Endodermal cell (in vitro differentiated cells): Measurements from ENCODE around the gene IL31RA. TPM values are rescaled to one million over a fixed set of nuclear protein-coding genes. Genes with fewer than 3 reads are reported as not detected.

ENCODE experiments used
- DNase-seq: peaks from one replicate; pipeline ENCODE4 v3.0.0-alpha.2; 2017
- H3K27ac ChIP-seq: 2 replicates; pipeline ENCODE4 v1.5.1; 2013; ENCODE audit warnings: mild to moderate bottlenecking, low read depth, low read length, moderate library complexity
- H3K27me3 ChIP-seq: 2 replicates; pipeline ENCODE4 v1.6.1; 2013; ENCODE audit warnings: mild to moderate bottlenecking, low read length, moderate library complexity; ENCODE audit not compliant: insufficient read depth, control insufficient read depth, poor library complexity, severe bottlenecking
- H3K36me3 ChIP-seq: 2 replicates; pipeline ENCODE4 v1.7.0; 2013; ENCODE audit warnings: mild to moderate bottlenecking, low read length, moderate library complexity; ENCODE audit not compliant: control insufficient read depth, insufficient read depth
- H3K4me1 ChIP-seq: one replicate; pipeline ENCODE4 v1.7.0; 2013; ENCODE audit warnings: low read length; ENCODE audit not compliant: control insufficient read depth, insufficient read depth
- H3K4me3 ChIP-seq: 2 replicates; pipeline ENCODE4 v1.5.1; 2013; ENCODE audit warnings: mild to moderate bottlenecking, low read length, moderate library complexity
- H3K9ac ChIP-seq: 2 replicates; pipeline ENCODE4 v1.6.1; 2013; ENCODE audit warnings: mild to moderate bottlenecking, low read length, moderate library complexity; ENCODE audit not compliant: poor library complexity, severe bottlenecking; ENCODE audit errors: extremely low read depth
- H3K9me3 ChIP-seq: 2 replicates; pipeline ENCODE4 v1.6.1; 2013; ENCODE audit warnings: mild to moderate bottlenecking, low read length, moderate library complexity; ENCODE audit not compliant: control insufficient read depth
- H3K27ac Mint-ChIP-seq: 2 replicates; pipeline ENCODE4 v1.8.0; 2020; ENCODE audit warnings: mixed read lengths
- H3K27me3 Mint-ChIP-seq: 2 replicates; pipeline ENCODE4 v1.8.0; 2021; ENCODE audit warnings: mild to moderate bottlenecking, mixed read lengths; ENCODE audit not compliant: insufficient read depth
- H3K36me3 Mint-ChIP-seq: 2 replicates; pipeline ENCODE4 v1.8.0; 2020; ENCODE audit warnings: low read depth, mixed read lengths
- H3K4me1 Mint-ChIP-seq: 2 replicates; pipeline ENCODE4 v1.8.0; 2020; ENCODE audit warnings: mixed read lengths
- H3K4me3 Mint-ChIP-seq: 2 replicates; pipeline ENCODE4 v1.8.0; 2020; ENCODE audit warnings: mild to moderate bottlenecking, moderate library complexity, mixed read lengths
- H3K9me3 Mint-ChIP-seq: 2 replicates; pipeline ENCODE4 v1.8.0; 2020; ENCODE audit warnings: mild to moderate bottlenecking, mixed read lengths
- WGBS, 2 experiments: methylation state at CpG; one replicate each; pipeline versions ENCODE4 v1.1.5 to v1.1.7; 2013; ENCODE audit warnings: missing lambda C conversion rate in 2 of 2, mixed read lengths in 1 of 2; ENCODE audit not compliant: insufficient coverage in 1 of 2, insufficient read length in 1 of 2; 5-methylcytosine and 5-hydroxymethylcytosine counted together
- total RNA-seq, 2 donors: library from RNA; stranded (reverse); fragmentation: NEBNext Ultra II Directional in 1 of 2; extraction: Animal tissue kit (Norgen Biotek cat#: 25700) in 1 of 2; gene quantifications; 2 replicates in 1 of 2; 3 replicates in 1 of 2; pipeline ENCODE4 v1.2.1, GENCODE V29; 2021
- TF ChIP-seq, protein P1 (sequence below): fragments of 200-600 bp; sonication (generic); conservative IDR thresholded peaks from 2 replicates; pipeline ENCODE4 v1.5.0; 2021; ENCODE audit warnings: antibody characterized with exemption, mild to moderate bottlenecking

IL31RA gene
- total RNA-seq, 2 donors from 2014 or later, result not detected

- Mint-ChIP-seq H3K9me3 (no peaks in the 10 kb centered on the region), H3K4me3 (no peak overlapping the region), H3K4me1 (no peaks in the 10 kb centered on the region), H3K36me3 (no peaks in the 10 kb centered on the region), H3K27me3 (peaks cover 36% of the 10 kb centered on the region), H3K27ac (no peak overlapping the region)
- H3K9ac ChIP-seq, result no peak overlapping the region
- no peak overlapping the region for H3K4me3 ChIP-seq
- no peaks in the 10 kb centered on the region for H3K4me1 ChIP-seq
- H3K27ac ChIP-seq, result no peak overlapping the region
- no peak for DNase-seq
- TF ChIP-seq, protein P1, sequence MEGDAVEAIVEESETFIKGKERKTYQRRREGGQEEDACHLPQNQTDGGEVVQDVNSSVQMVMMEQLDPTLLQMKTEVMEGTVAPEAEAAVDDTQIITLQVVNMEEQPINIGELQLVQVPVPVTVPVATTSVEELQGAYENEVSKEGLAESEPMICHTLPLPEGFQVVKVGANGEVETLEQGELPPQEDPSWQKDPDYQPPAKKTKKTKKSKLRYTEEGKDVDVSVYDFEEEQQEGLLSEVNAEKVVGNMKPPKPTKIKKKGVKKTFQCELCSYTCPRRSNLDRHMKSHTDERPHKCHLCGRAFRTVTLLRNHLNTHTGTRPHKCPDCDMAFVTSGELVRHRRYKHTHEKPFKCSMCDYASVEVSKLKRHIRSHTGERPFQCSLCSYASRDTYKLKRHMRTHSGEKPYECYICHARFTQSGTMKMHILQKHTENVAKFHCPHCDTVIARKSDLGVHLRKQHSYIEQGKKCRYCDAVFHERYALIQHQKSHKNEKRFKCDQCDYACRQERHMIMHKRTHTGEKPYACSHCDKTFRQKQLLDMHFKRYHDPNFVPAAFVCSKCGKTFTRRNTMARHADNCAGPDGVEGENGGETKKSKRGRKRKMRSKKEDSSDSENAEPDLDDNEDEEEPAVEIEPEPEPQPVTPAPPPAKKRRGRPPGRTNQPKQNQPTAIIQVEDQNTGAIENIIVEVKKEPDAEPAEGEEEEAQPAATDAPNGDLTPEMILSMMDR, result no peak
- H3K36me3 ChIP-seq, result no peaks in the 10 kb centered on the region
- WGBS, 2 experiments, result 100% methylated on average over 1 of the region's 1 CpG; no CpG with 5 or more reads in 1 of the 2 experiments
- no peaks in the 10 kb centered on the region for H3K9me3 ChIP-seq
- peaks cover 32% of the 10 kb centered on the region for H3K27me3 ChIP-seq
Measured at GRCh38 chr5:55823151-55823796, 27.9 kb upstream of the IL31RA start.

GRCh38 chr5:55829956-55830355 is 21.2 kb upstream of the IL31RA start:
- TF ChIP-seq, protein P1, result no peak
- no peak overlapping the region for H3K27ac ChIP-seq
- Mint-ChIP-seq H3K36me3 (no peaks in the 10 kb centered on the region), H3K27ac (no peak overlapping the region), H3K9me3 (peaks cover 2% of the 10 kb centered on the region), H3K4me1 (no peaks in the 10 kb centered on the region), H3K27me3 (peaks cover 4% of the 10 kb centered on the region), H3K4me3 (no peak overlapping the region)
- H3K36me3 ChIP-seq, result no peaks in the 10 kb centered on the region
- no peak for DNase-seq
- no peak overlapping the region for H3K4me3 ChIP-seq
- no peak overlapping the region for H3K9ac ChIP-seq
- no peaks in the 10 kb centered on the region for H3K9me3 ChIP-seq
- 94 to 100% methylated on average over 1 to 3 of the region's 3 CpGs for WGBS, 2 experiments
- no peaks in the 10 kb centered on the region for H3K4me1 ChIP-seq
- no peaks in the 10 kb centered on the region for H3K27me3 ChIP-seq

DNA sequence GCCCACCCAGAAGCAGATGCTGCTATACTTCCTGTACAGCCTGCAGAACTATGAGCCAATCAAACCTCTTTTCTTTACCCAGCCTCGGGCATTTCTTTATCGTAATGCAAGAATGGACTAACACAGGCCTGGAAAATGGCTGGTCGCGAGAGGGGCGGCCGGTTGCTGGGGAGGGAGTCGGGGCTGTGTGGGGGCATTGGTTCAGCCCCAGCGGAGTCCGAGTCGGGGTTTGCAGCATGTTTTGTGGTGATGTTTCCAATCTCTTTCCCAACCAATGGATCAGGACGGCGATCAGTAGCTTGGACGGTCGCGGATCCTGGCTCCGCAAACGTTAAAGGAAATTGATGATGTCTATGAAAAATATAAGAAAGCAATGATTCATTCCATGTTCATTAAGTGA is 18.7 kb upstream of the IL31RA start:
- H3K4me3 ChIP-seq, result no peak overlapping the region
- no peaks in the 10 kb centered on the region for H3K36me3 ChIP-seq
- TF ChIP-seq, protein P1, result no peak
- H3K9me3 ChIP-seq, result no peaks in the 10 kb centered on the region
- WGBS, 2 experiments, result 96 to 97% methylated on average over 12 to 17 of the region's 17 CpGs
- Mint-ChIP-seq H3K4me3 (no peak overlapping the region), H3K27me3 (peaks cover 4% of the 10 kb centered on the region), H3K27ac (no peak overlapping the region), H3K36me3 (no peaks in the 10 kb centered on the region), H3K4me1 (no peaks in the 10 kb centered on the region), H3K9me3 (peaks cover 2% of the 10 kb centered on the region)
- H3K4me1 ChIP-seq, result no peaks in the 10 kb centered on the region
- H3K27ac ChIP-seq, result no peak overlapping the region
- H3K9ac ChIP-seq, result no peak overlapping the region
- H3K27me3 ChIP-seq, result no peaks in the 10 kb centered on the region
- DNase-seq, result no peak
